Mesothelial cell of epicardium (in vitro differentiated cells): Measurements from ENCODE around the gene METTL27. TPM values are rescaled to one million over a fixed set of nuclear protein-coding genes. Genes with fewer than 3 reads are reported as not detected.
A peak's percentile ranks its signal among the peaks of the same experiment; 100 is the strongest.

Experiments used
- DNase-seq, 2 experiments: peaks; one replicate each; pipeline ENCODE4 v3.0.0; 2021; ENCODE audit warnings: low spot score in 2 of 2; ENCODE audit not compliant: unreplicated experiment in 2 of 2
- H3K27ac Mint-ChIP-seq: 2 replicates; pipeline ENCODE4 v1.8.0; 2021; ENCODE audit warnings: mixed read lengths
- H3K27me3 Mint-ChIP-seq: 2 replicates; pipeline ENCODE4 v1.8.0; 2021; ENCODE audit warnings: low read depth, mixed read lengths
- H3K36me3 Mint-ChIP-seq: 2 replicates; pipeline ENCODE4 v1.8.0; 2021; ENCODE audit warnings: mixed read lengths
- H3K4me1 Mint-ChIP-seq: 2 replicates; pipeline ENCODE4 v1.8.0; 2021; ENCODE audit warnings: mixed read lengths
- H3K4me3 Mint-ChIP-seq: 2 replicates; pipeline ENCODE4 v1.8.0; 2021; ENCODE audit warnings: mild to moderate bottlenecking, moderate library complexity, mixed read lengths
- H3K9me3 Mint-ChIP-seq: 2 replicates; pipeline ENCODE4 v1.8.0; 2021; ENCODE audit warnings: mixed read lengths
- CTCF ChIP-seq: fragments of 200-600 bp; sonication (generic); IDR thresholded peaks from one replicate; pipeline ENCODE4 v1.5.0; 2021; ENCODE audit warnings: antibody characterized with exemption; ENCODE audit not compliant: unreplicated experiment
- total RNA-seq: library from RNA; stranded (reverse); gene quantifications from 3 replicates; pipeline ENCODE4 v1.2.1, GENCODE V29; 2021

The METTL27 gene
- total RNA-seq, 1 donor from 2014 or later, result 11.4 TPM

- H3K27ac Mint-ChIP-seq, result peak overlapping the region; percentile 99
- H3K9me3 Mint-ChIP-seq, result no peaks in the 10 kb centered on the region
- no peaks in the 10 kb centered on the region for H3K36me3 Mint-ChIP-seq
- H3K27me3 Mint-ChIP-seq, result peaks cover 2% of the 10 kb centered on the region
- DNase-seq, result no peak
- no peak for TF ChIP-seq CTCF
- H3K4me1 Mint-ChIP-seq, result peaks cover 67% of the 10 kb centered on the region
- H3K4me3 Mint-ChIP-seq, result no peak overlapping the region
These were observed 13.3 kb downstream of the METTL27 start for GRCh38 chr7:73828972-73829371.

GRCh38 chr7:73828107-73828803 is 14.1 kb downstream of the METTL27 start:
- Mint-ChIP-seq H3K4me3 (no peak overlapping the region), H3K27me3 (peaks cover 2% of the 10 kb centered on the region), H3K36me3 (no peaks in the 10 kb centered on the region), H3K4me1 (peaks cover 60% of the 10 kb centered on the region), H3K27ac (peak overlapping the region; percentile 83), H3K9me3 (no peaks in the 10 kb centered on the region)
- no peak for DNase-seq
- TF ChIP-seq CTCF, result no peak

GRCh38 chr7:73827567-73828106 is 14.7 kb downstream of the METTL27 start:
- H3K27ac Mint-ChIP-seq, result peak overlapping the region; percentile 86
- no peak overlapping the region for H3K4me3 Mint-ChIP-seq

GRCh38 chr7:73824986-73825385 is 17.3 kb downstream of the METTL27 start:
- Mint-ChIP-seq H3K27me3 (no peaks in the 10 kb centered on the region), H3K4me1 (peaks cover 42% of the 10 kb centered on the region)

More at GRCh38 chr7:73827567-73828106, 14.7 kb downstream of the METTL27 start:
- peaks cover 58% of the 10 kb centered on the region for H3K4me1 Mint-ChIP-seq
- no peak for TF ChIP-seq CTCF
- H3K9me3 Mint-ChIP-seq, result no peaks in the 10 kb centered on the region
- peaks cover 2% of the 10 kb centered on the region for H3K27me3 Mint-ChIP-seq
- DNase-seq, result no peak
- no peaks in the 10 kb centered on the region for H3K36me3 Mint-ChIP-seq

GRCh38 chr7:73823873-73824592 is 18.3 kb downstream of the METTL27 start:
- Mint-ChIP-seq H3K36me3 (no peaks in the 10 kb centered on the region), H3K9me3 (no peaks in the 10 kb centered on the region), H3K27ac (no peak overlapping the region), H3K4me1 (peaks cover 32% of the 10 kb centered on the region), H3K4me3 (no peak overlapping the region), H3K27me3 (no peaks in the 10 kb centered on the region)
- DNase-seq, result no peak
- TF ChIP-seq CTCF, result no peak

More at GRCh38 chr7:73824986-73825385, 17.3 kb downstream of the METTL27 start:
- H3K36me3 Mint-ChIP-seq, result no peaks in the 10 kb centered on the region
- H3K9me3 Mint-ChIP-seq, result no peaks in the 10 kb centered on the region
- DNase-seq, result no peak
- no peak overlapping the region for H3K4me3 Mint-ChIP-seq
- H3K27ac Mint-ChIP-seq, result no peak overlapping the region
- no peak for TF ChIP-seq CTCF
